ENCODE measurements around the gene NDUFS5.
"Not testable (repeated sequence)": the region's sequence is repeated elsewhere in the genome, so short reads cannot be mapped to it uniquely, and the experiment has no call there.

The NDUFS5 gene

DNA sequence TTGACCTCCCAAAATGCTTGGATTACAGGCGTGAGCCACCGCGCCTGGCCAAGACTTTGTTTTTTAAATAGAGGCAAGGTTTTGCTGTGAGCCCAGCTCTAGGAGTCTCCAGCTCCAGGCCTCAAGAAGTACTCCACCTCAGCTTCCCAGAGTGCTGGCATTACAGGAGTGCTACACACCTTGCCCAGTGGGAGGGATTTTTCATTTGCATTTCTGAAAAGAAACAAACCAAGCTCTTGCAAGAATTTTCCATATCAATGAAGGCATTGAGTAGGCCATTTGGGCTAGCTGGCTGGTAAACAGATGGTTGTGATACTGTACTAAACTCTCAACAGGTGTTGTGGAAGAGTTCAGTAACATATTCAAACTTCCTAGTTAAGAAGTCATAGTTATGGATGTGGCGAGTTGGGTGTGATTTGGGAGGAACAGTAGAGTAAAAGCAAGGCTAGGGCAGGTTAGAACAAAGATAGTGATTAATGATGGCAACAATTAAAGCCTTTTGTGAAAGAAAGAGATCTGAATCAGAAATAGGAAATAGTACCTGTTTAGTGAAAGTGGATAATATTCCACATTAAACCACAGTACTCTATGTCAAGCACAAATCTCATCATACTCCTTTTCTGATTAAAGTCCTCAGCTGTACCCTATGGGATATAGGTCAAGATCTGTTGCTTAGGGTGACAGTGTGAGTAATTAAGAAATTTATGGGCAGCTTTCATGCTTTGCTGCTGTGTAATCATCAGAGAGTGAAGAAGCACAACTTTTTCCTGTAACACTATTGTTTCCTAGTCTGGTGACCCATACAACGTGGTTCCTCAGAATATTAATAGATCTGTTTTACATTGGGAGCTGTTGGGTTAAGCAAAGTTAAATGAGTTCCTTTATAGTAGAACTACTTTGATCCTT, 24.4 kb upstream of the NDUFS5 start:
- H3K4me1 Mint-ChIP-seq = peaks cover 20 to 49% of the 10 kb centered on the region in 2 donors
- peak overlapping the region; percentile 11 to 74 for H3K4me3 Mint-ChIP-seq
- peak overlapping the region; percentile 88 for H3K27ac Mint-ChIP-seq
- ATAC-seq (replicated peaks) (peak; percentile 44 to 48), DNase-seq (no peak)
- no peaks in the 10 kb centered on the region for H3K9me3 Mint-ChIP-seq
- no peaks in the 10 kb centered on the region for H3K27me3 Mint-ChIP-seq
- H3K36me3 Mint-ChIP-seq = peaks cover 46 to 55% of the 10 kb centered on the region in 2 donors

GRCh38 chr1:39003281-39003680, 22.9 kb upstream of the NDUFS5 start:
- Mint-ChIP-seq H3K4me3 (peak overlapping the region; percentile 52 to 74), H3K27me3 (no peaks in the 10 kb centered on the region), H3K9me3 (no peaks in the 10 kb centered on the region), H3K27ac (peak overlapping the region; percentile 88), H3K4me1 (peaks cover 16 to 43% of the 10 kb centered on the region in 2 donors), H3K36me3 (peaks cover 53 to 60% of the 10 kb centered on the region in 2 donors)
- ATAC-seq (replicated peaks) (peak; percentile 13 to 18), DNase-seq (no peak)

DNA sequence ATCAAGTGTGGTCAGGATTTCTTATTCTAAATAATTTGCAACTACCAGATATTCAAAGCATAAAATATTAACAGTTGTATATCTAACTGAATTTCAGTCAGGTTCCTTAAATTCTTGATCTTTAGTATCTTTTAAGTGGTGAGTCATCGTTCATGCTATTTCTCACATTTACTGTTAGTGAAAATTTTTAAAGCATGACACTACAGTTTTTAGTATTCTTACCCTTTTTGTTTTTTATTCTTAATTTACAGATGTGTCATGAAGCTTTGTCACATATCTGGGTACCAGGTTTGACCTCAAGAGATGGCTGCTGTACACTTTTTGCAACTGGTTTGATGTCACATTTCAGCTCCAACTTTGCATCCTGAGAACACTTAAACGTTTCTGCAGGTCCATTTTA, 22.4 kb upstream of the NDUFS5 start:
- Mint-ChIP-seq H3K36me3 (peaks cover 56 to 64% of the 10 kb centered on the region in 2 donors), H3K4me1 (peaks cover 16 to 45% of the 10 kb centered on the region in 2 donors), H3K4me3 (no peak overlapping the region), H3K27me3 (no peaks in the 10 kb centered on the region), H3K27ac (peak overlapping the region; percentile 56), H3K9me3 (no peaks in the 10 kb centered on the region)
- DNase-seq = no peak
- no peak for ATAC-seq (replicated peaks)

- H3K9me3 Mint-ChIP-seq = no peaks in the 10 kb centered on the region
- peaks cover 14 to 36% of the 10 kb centered on the region in 2 donors for H3K4me1 Mint-ChIP-seq
- H3K27ac Mint-ChIP-seq = no peak overlapping the region
- H3K4me3 Mint-ChIP-seq = no peak overlapping the region
- ATAC-seq (replicated peaks) (no peak), DNase-seq (no peak)
- H3K27me3 Mint-ChIP-seq = no peaks in the 10 kb centered on the region
- H3K36me3 Mint-ChIP-seq = peaks cover 52 to 57% of the 10 kb centered on the region in 2 donors
Observed at GRCh38 chr1:39006287-39006686, 19.9 kb upstream of the NDUFS5 start.

- Mint-ChIP-seq H3K4me3 (no peak overlapping the region), H3K27me3 (no peaks in the 10 kb centered on the region), H3K36me3 (peaks cover 49 to 55% of the 10 kb centered on the region in 2 donors), H3K27ac (peak overlapping the region; percentile 25), H3K9me3 (no peaks in the 10 kb centered on the region), H3K4me1 (peaks cover 9 to 30% of the 10 kb centered on the region in 2 donors)
- DNase-seq (no peak), ATAC-seq (replicated peaks) (no peak)
Observed at GRCh38 chr1:39006726-39007645, 19.2 kb upstream of the NDUFS5 start.

GRCh38 chr1:39014956-39015355, 11.2 kb upstream of the NDUFS5 start:
- DNase-seq; H3K4me1 Mint-ChIP-seq; H3K9me3 Mint-ChIP-seq; ATAC-seq (replicated peaks); H3K4me3 Mint-ChIP-seq; H3K27me3 Mint-ChIP-seq; H3K27ac Mint-ChIP-seq: not testable (repeated sequence)
- peaks cover 17 to 19% of the 10 kb centered on the region in 2 donors for H3K36me3 Mint-ChIP-seq

DNA sequence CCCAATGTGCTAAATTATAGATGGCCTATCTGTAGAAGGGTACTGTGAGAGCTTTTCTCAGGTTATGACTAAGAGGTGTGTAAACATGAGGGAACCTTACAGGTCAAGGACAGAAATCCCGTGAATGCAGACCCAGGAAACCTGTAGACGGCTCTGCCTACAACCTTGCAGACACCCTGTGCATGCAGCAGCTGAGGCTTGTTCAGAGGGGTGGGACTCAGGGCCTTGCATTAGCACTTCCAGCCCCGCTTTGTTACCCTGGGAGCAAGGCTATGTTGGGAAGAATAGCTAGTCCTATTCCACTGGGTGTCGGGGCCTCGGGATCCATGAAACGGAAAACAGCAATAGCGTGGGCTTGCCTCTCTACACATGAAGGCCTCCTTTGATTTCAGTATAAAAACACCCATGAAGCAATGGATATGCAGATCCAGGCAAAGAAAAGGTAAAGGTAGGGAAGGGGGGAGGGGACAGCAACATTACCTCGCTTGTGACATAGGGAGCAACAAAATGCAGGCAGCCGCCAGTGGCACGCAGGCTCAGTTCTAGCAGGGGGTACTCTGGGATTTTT, 9.5 kb upstream of the NDUFS5 start:
- DNase-seq (no peak), ATAC-seq (replicated peaks) (no peak)
- H3K27me3 Mint-ChIP-seq = no peaks in the 10 kb centered on the region
- no peak overlapping the region for H3K27ac Mint-ChIP-seq
- H3K9me3 Mint-ChIP-seq = peaks cover 0 to 2% of the 10 kb centered on the region in 2 donors
- no peak overlapping the region for H3K4me3 Mint-ChIP-seq
- peaks cover 16 to 18% of the 10 kb centered on the region in 2 donors for H3K36me3 Mint-ChIP-seq
- H3K4me1 Mint-ChIP-seq = no peaks in the 10 kb centered on the region

- H3K27ac Mint-ChIP-seq = no peak overlapping the region
- H3K36me3 Mint-ChIP-seq = peaks cover 10 to 13% of the 10 kb centered on the region in 2 donors
- no peaks in the 10 kb centered on the region for H3K9me3 Mint-ChIP-seq
- H3K27me3 Mint-ChIP-seq = no peaks in the 10 kb centered on the region
- H3K4me1 Mint-ChIP-seq = no peaks in the 10 kb centered on the region
- DNase-seq (no peak), ATAC-seq (replicated peaks) (no peak)
- no peak overlapping the region for H3K4me3 Mint-ChIP-seq
Observed at GRCh38 chr1:39017266-39017665, 8.9 kb upstream of the NDUFS5 start.

DNA sequence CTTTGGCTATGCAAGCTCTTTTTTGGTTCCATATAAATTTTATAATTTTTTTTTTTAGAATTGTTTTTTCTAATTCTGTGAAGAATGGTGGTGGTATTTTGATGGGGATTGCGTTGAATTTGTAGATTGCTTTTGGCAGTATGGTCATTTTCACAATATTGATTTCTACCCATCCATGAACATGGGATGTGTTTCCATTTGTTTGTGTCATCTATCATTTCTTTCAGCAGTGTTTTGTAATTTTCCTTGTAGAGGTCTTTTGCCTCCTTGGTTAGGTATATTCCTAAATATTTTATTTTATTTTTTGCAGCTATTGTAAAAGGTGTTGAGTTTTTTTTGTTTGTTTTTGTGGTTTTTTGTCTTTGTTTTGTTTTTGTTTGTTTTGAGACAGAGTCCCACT, 5.7 kb upstream of the NDUFS5 start:
- H3K4me3 Mint-ChIP-seq; DNase-seq; H3K27me3 Mint-ChIP-seq; ATAC-seq (replicated peaks); H3K9me3 Mint-ChIP-seq; H3K27ac Mint-ChIP-seq; H3K36me3 Mint-ChIP-seq; H3K4me1 Mint-ChIP-seq: not testable (repeated sequence)

GRCh38 chr1:39021426-39021825, 4.7 kb upstream of the NDUFS5 start:
- H3K9me3 Mint-ChIP-seq = no peaks in the 10 kb centered on the region
- no peaks in the 10 kb centered on the region for H3K36me3 Mint-ChIP-seq
- H3K4me3 Mint-ChIP-seq = no peak overlapping the region
- ATAC-seq (replicated peaks) (no peak), DNase-seq (no peak)
- no peaks in the 10 kb centered on the region for H3K27me3 Mint-ChIP-seq
- H3K4me1 Mint-ChIP-seq = peaks cover 3 to 7% of the 10 kb centered on the region in 2 donors
- H3K27ac Mint-ChIP-seq = no peak overlapping the region

- ATAC-seq (replicated peaks) (no peak), DNase-seq (no peak)
- Mint-ChIP-seq H3K9me3 (no peaks in the 10 kb centered on the region), H3K4me1 (peaks cover 3 to 11% of the 10 kb centered on the region in 2 donors), H3K27ac (no peak overlapping the region), H3K4me3 (no peak overlapping the region), H3K27me3 (no peaks in the 10 kb centered on the region), H3K36me3 (peaks cover 0 to under 1% of the 10 kb centered on the region in 2 donors)
Observed at GRCh38 chr1:39023140-39023539, 3.0 kb upstream of the NDUFS5 start.

DNA sequence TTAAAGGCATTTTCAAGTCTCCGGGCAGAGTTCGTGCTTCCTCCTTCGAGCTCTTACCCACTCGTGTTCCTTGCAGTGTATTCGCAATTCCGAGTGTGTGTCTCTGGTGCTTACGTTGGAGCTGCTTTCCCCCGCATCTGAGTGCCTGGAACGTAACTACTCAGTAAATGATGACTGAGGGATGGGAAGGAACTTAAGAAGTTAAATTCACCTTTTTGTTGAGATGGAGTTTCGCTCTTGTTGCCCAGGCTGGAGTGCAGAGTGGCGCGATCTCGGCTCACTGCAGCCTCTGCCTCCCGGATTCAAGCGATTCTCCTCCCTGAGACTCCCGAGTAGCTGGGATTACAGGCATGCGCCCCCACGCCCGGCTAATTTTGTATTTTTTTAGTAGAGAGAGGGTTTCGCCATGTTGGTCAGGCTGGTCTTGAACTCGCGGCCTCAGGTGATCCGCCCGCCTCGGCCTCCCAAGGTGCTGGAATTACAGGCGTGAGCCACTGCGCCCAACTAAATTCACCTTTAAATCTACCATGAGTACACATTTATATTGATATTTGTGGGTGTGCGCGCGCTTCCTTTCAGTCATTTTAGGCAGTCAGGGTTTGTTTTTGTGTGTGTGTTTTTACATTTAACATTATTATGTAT, 837 bp downstream of the NDUFS5 start:
- Mint-ChIP-seq H3K4me1 (peaks cover 6 to 18% of the 10 kb centered on the region in 2 donors), H3K9me3 (no peaks in the 10 kb centered on the region), H3K4me3 (peak overlapping the region; percentile 87 to 90), H3K36me3 (peaks cover 19 to 25% of the 10 kb centered on the region in 2 donors), H3K27ac (peak overlapping the region; percentile 97), H3K27me3 (no peaks in the 10 kb centered on the region)
- ATAC-seq (replicated peaks) (no peak), DNase-seq (no peak)

DNA sequence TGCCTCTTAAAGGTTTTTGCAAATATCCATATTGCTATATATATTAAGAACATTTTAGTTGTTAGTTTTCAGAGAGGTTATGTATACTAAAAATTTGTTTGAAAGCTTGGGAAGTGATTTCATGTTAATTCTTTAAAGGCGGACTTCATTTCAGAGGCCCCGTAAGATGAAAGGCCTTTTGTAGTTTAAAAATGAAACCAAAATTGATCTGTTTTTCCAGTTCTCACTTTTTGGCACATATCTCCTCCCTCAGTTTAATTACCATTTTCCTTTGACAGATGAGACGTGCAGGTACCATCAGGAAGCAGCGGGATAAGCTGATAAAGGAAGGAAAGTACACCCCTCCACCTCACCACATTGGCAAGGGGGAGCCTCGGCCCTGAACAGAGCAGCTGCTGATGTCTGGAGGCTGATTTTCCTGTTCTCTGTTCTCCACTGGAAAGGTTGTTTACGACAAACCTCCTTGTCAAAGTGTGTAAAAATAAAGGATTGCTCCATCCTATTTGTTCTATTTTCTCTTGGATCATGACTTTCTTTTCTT, 8.0 kb downstream of the NDUFS5 start:
- Mint-ChIP-seq H3K4me1 (peaks cover 6% of the 10 kb centered on the region in 2 donors), H3K9me3 (no peaks in the 10 kb centered on the region), H3K4me3 (no peak overlapping the region), H3K27ac (no peak overlapping the region), H3K36me3 (peaks cover 52 to 61% of the 10 kb centered on the region in 2 donors), H3K27me3 (no peaks in the 10 kb centered on the region)
- ATAC-seq (replicated peaks) (no peak), DNase-seq (no peak)

All from stimulated activated naive B cell treated with anti-CD40 and anti-IgM and Interleukin-4, amounts not matched to agents 10 μg/mL and 1 μg/mL and 100 μg/mL, for 72 hours (primary cell).